GM19328 (cell line): ENCODE results near the gene IBA57.

Experiments used
- ATAC-seq: cut with Tn5 transposase; IDR thresholded peaks from one replicate; pipeline ENCODE4 v1.9.1; 2021; ENCODE audit warnings: mild to moderate bottlenecking, moderate library complexity; ENCODE audit not compliant: unreplicated experiment

Gene IBA57

GRCh38 chr1:228170666-228171065, 5.1 kb downstream of the IBA57 start:
- no peak for ATAC-seq

- ATAC-seq = no peak
These were observed 5.8 kb downstream of the IBA57 start for GRCh38 chr1:228171221-228171891.

- ATAC-seq = no peak
These were observed 7.3 kb downstream of the IBA57 start for GRCh38 chr1:228172591-228173527.

GRCh38 chr1:228173528-228174481, 8.2 kb downstream of the IBA57 start:
- ATAC-seq = peak; percentile 60

GRCh38 chr1:228174482-228175315, 9.1 kb downstream of the IBA57 start:
- peak; percentile 45 for ATAC-seq

- ATAC-seq = no peak
These were observed 9.9 kb downstream of the IBA57 start for GRCh38 chr1:228175316-228176023.

GRCh38 chr1:228176024-228176395, 10.4 kb downstream of the IBA57 start:
- ATAC-seq = no peak

GRCh38 chr1:228176461-228177182, 11.0 kb downstream of the IBA57 start:
- ATAC-seq = no peak

- no peak for ATAC-seq
These were observed 11.5 kb downstream of the IBA57 start for GRCh38 chr1:228177183-228177475.

GRCh38 chr1:228177721-228178710, 12.4 kb downstream of the IBA57 start:
- no peak for ATAC-seq

GRCh38 chr1:228178737-228179684, 13.4 kb downstream of the IBA57 start:
- no peak for ATAC-seq

- no peak for ATAC-seq
These were observed 14.8 kb downstream of the IBA57 start for GRCh38 chr1:228180271-228180958.

- no peak for ATAC-seq
These were observed 15.5 kb downstream of the IBA57 start for GRCh38 chr1:228180959-228181644.

- ATAC-seq = no peak
These were observed 16.0 kb downstream of the IBA57 start for GRCh38 chr1:228181645-228182034.

GRCh38 chr1:228182296-228183030, 16.9 kb downstream of the IBA57 start:
- ATAC-seq = no peak
